Measurements from ENCODE around the gene PRDM16. TPM values are rescaled to one million over a fixed set of nuclear protein-coding genes. Genes with fewer than 3 reads are reported as not detected.

Gene PRDM16
- total and polyA plus RNA-seq, 2 of the 13 experiments (the other 11 are each of a cell fraction or from before 2014, with no cell fraction given), result 0.15 to 0.81 TPM

DNA sequence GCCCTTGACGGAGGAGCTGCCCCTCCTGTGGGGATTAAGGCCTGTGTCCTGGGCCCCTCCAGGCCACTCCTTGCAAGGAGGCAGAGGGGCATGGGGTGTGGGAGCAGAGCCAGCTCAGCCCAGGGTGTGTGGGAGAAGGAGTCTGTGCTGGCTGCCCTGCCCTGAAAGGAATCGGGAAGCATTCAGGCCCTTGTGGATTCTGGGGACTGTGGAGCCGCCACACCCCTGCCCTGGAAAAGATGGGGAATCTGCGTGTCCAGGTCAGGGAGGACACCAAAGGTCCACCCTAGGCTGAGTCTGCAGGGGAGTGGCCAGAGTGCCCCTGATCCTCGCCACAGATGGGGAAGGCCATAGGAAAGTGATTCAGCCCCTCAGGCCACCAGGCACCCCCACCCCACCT is 16.5 kb upstream of the PRDM16 start:
- Histone ChIP-seq H3K27me3 (ENCODE audit: control insufficient read depth in 1 of 2, insufficient read depth in 2 of 2, low read length in 2 of 2) (peaks cover 0 to 18% of the 10 kb centered on the region in 2 experiments; a peak in 2 of 5 replicates), H3K27ac (ENCODE audit: extremely low read length, insufficient read depth, low read length) (no peak overlapping the region), H3K36me3 (replicated peaks in 1 of 2; ENCODE audit: control insufficient read depth in 1 of 2, insufficient read depth in 2 of 2, low read length in 2 of 2) (no peaks in the 10 kb centered on the region), H3K4me1 (ENCODE audit: insufficient read depth, low read length) (no peaks in the 10 kb centered on the region), H3K9me3 (ENCODE audit: low read length) (no peaks in the 10 kb centered on the region), H3K79me2 (ENCODE audit: insufficient read depth, low read length) (no peaks in the 10 kb centered on the region), H3K4me3 (replicated peaks in 1 of 3; ENCODE audit: insufficient read depth in 1 of 3, low read depth in 2 of 3, low read length in 3 of 3) (no peak overlapping the region), H2AFZ (ENCODE audit: low read length) (no peak overlapping the region), H4K20me1 (ENCODE audit: insufficient read depth, low read length) (no peaks in the 10 kb centered on the region), H3K9ac (ENCODE audit: insufficient read depth, low read depth, low read length) (no peak overlapping the region), H3K4me2 (ENCODE audit: low read depth, low read length) (no peak overlapping the region)
- in situ Hi-C loops (cut with HindIII; ENCODE audit: extremely low pct_ligation_motif_present, low pct_unique_long_range_greater_than_20kb) (loop anchor here (25.0 kb wide), 1 partner anchor 235 kb away; no protein-coding TSS in a partner anchor), intact Hi-C loops (cut with micrococcal nuclease; ENCODE audit: unreplicated experiment) (no loop called here)
- DNase-seq (ENCODE audit: low spot score), result no peak
- 22% methylated on average over 4 of the region's 5 CpGs for WGBS (ENCODE audit: low lambda C conversion rate)
- TF ChIP-seq CBFB (CRISPR knock-in tag; IDR thresholded peaks at IDR 0.05) (no peak), SP2 (CRISPR knock-in tag; IDR thresholded peaks at IDR 0.05) (no peak), SIX1 (CRISPR knock-in tag; IDR thresholded peaks at IDR 0.05; ENCODE audit: borderline replicate concordance) (no peak), SMARCC2 (IDR thresholded peaks at IDR 0.05) (no peak), IKZF1 (IDR thresholded peaks at IDR 0.05) (no peak), ATM (IDR thresholded peaks at IDR 0.05; ENCODE audit: borderline replicate concordance) (no peak), SOX6 (IDR thresholded peaks at IDR 0.05) (no peak), SOX6 (CRISPR knock-in tag; IDR thresholded peaks at IDR 0.05) (no peak)
- TF ChIP-seq, protein P1, sequence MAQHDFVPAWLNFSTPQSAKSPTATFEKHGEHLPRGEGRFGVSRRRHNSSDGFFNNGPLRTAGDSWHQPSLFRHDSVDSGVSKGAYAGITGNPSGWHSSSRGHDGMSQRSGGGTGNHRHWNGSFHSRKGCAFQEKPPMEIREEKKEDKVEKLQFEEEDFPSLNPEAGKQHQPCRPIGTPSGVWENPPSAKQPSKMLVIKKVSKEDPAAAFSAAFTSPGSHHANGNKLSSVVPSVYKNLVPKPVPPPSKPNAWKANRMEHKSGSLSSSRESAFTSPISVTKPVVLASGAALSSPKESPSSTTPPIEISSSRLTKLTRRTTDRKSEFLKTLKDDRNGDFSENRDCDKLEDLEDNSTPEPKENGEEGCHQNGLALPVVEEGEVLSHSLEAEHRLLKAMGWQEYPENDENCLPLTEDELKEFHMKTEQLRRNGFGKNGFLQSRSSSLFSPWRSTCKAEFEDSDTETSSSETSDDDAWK (CRISPR knock-in tag; IDR thresholded peaks at IDR 0.05), result no peak
- ChIA-PET CTCF (ENCODE audit: low intra/inter-chr PET ratio, low total read pairs) (no interaction called here), POLR2A (no interaction called here)
- no TSS peak for BruUV-seq (replicated peaks)
- no peak for FAIRE-seq
- ATAC-seq, result no peak
